UCSD-AML1 (cell line): Measurements from ENCODE around the gene TRIM43.
"Not testable (repeated sequence)": the region's sequence is repeated elsewhere in the genome, so short reads cannot be mapped to it uniquely, and the experiment has no call there.

Experiments
- DNase-seq: peaks from one replicate; lab custom pipeline; 2025; ENCODE audit not compliant: unreplicated experiment; lab: John Stamatoyannopoulos, UW

Gene TRIM43

GRCh38 chr2:95591701-95592100, at the start of gene TRIM43:
Gene TRIM43, plus strand, starts transcription at chr2:95592001. Its CDS starts 2,023 bp downstream, at chr2:95594024.
- not testable (repeated sequence) for DNase-seq

- peak; percentile 29 for DNase-seq
Observed at GRCh38 chr2:95551055-95551568, 40.7 kb upstream of the TRIM43 start.

- no peak for DNase-seq
Observed at GRCh38 chr2:95552911-95553310, 38.9 kb upstream of the TRIM43 start.

GRCh38 chr2:95569170-95569569, 22.6 kb upstream of the TRIM43 start:
- no peak for DNase-seq

GRCh38 chr2:95573866-95574265, 17.9 kb upstream of the TRIM43 start:
- no peak for DNase-seq

GRCh38 chr2:95574506-95574905, 17.3 kb upstream of the TRIM43 start:
- DNase-seq: no peak

- no peak for DNase-seq
Observed at GRCh38 chr2:95575857-95576256, 15.9 kb upstream of the TRIM43 start.

- no peak for DNase-seq
Observed at GRCh38 chr2:95578539-95578938, 13.3 kb upstream of the TRIM43 start.

- not testable (repeated sequence) for DNase-seq
Observed at GRCh38 chr2:95583545-95583944, 8.3 kb upstream of the TRIM43 start.

- DNase-seq: not testable (repeated sequence)
Observed at GRCh38 chr2:95584321-95584720, 7.5 kb upstream of the TRIM43 start.

GRCh38 chr2:95589777-95590536, 1.8 kb upstream of the TRIM43 start:
- not testable (repeated sequence) for DNase-seq

GRCh38 chr2:95592973-95593372, 1.2 kb downstream of the TRIM43 start:
- not testable (repeated sequence) for DNase-seq

- not testable (repeated sequence) for DNase-seq
Observed at GRCh38 chr2:95595012-95595411, 3.2 kb downstream of the TRIM43 start.

- DNase-seq: not testable (repeated sequence)
Observed at GRCh38 chr2:95601301-95601700, 9.5 kb downstream of the TRIM43 start.

- DNase-seq: not testable (repeated sequence)
Observed at GRCh38 chr2:95602146-95602545, 10.3 kb downstream of the TRIM43 start.

- DNase-seq: not testable (repeated sequence)
Observed at GRCh38 chr2:95608356-95608755, 16.6 kb downstream of the TRIM43 start.

- not testable (repeated sequence) for DNase-seq
Observed at GRCh38 chr2:95609764-95610163, 18.0 kb downstream of the TRIM43 start.

GRCh38 chr2:95613048-95613447, 21.2 kb downstream of the TRIM43 start:
- DNase-seq: not testable (repeated sequence)

- DNase-seq: not testable (repeated sequence)
Observed at GRCh38 chr2:95622728-95623127, 30.9 kb downstream of the TRIM43 start.

- not testable (repeated sequence) for DNase-seq
Observed at GRCh38 chr2:95630987-95631386, 39.2 kb downstream of the TRIM43 start.

- not testable (repeated sequence) for DNase-seq
Observed at GRCh38 chr2:95633626-95634259, 41.9 kb downstream of the TRIM43 start.
